ENCODE data around the gene ZNF439.
"Not testable (repeated sequence)": the region's sequence is repeated elsewhere in the genome, so short reads cannot be mapped to it uniquely, and the experiment has no call there.

Gene ZNF439

GRCh38 chr19:11872624-11873023 is 24.1 kb downstream of the ZNF439 start:
- DNase-seq (ENCODE audit: low read depth): no peak
- TF ChIP-seq, protein P1, sequence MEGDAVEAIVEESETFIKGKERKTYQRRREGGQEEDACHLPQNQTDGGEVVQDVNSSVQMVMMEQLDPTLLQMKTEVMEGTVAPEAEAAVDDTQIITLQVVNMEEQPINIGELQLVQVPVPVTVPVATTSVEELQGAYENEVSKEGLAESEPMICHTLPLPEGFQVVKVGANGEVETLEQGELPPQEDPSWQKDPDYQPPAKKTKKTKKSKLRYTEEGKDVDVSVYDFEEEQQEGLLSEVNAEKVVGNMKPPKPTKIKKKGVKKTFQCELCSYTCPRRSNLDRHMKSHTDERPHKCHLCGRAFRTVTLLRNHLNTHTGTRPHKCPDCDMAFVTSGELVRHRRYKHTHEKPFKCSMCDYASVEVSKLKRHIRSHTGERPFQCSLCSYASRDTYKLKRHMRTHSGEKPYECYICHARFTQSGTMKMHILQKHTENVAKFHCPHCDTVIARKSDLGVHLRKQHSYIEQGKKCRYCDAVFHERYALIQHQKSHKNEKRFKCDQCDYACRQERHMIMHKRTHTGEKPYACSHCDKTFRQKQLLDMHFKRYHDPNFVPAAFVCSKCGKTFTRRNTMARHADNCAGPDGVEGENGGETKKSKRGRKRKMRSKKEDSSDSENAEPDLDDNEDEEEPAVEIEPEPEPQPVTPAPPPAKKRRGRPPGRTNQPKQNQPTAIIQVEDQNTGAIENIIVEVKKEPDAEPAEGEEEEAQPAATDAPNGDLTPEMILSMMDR (conservative IDR thresholded peaks at IDR 0.05; ENCODE audit: low read depth, low read length): no peak
- H3K4me3 ChIP-seq (ENCODE audit: low read depth, low read length): no peak overlapping the region

GRCh38 chr19:11873762-11874161 is 25.2 kb downstream of the ZNF439 start:
- TF ChIP-seq, protein P1 (conservative IDR thresholded peaks at IDR 0.05; ENCODE audit: low read depth, low read length): no peak
- DNase-seq (ENCODE audit: low read depth): no peak
- no peak overlapping the region for H3K4me3 ChIP-seq (ENCODE audit: low read depth, low read length)

DNA sequence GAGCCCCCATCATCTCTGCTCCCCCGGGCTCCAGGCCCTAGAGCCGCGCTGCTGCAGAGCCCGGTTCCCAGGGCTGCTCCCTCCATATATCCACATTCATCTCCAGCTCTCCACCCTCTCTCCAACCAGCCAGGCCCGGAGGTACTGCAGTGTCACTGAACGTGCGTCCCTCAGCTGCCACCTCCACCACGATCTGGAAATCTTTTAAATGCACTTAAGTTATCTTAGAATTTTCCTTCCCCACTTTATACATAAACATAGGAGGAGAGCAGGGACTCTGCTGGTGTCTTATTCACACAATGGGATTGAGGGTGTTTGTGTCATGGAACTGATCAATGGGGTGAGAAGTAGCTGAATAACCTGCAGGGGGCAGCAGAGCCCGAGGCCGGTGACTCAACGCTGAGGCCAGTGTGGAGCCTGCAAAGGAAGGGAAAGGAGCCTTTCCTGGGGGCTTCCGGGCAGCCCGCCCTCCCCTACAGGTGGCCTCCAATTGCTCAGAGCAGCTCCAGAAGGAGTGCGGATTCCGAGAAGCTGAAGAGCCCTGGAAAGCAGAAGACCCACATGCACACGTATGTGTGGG is 31.3 kb downstream of the ZNF439 start:
- TF ChIP-seq, protein P1 (conservative IDR thresholded peaks at IDR 0.05; ENCODE audit: low read depth, low read length): peak; percentile 30
- H3K4me3 ChIP-seq (ENCODE audit: low read depth, low read length); DNase-seq (ENCODE audit: low read depth): not testable (repeated sequence)

- no peak overlapping the region for H3K4me3 ChIP-seq (ENCODE audit: low read depth, low read length)
- TF ChIP-seq, protein P1 (conservative IDR thresholded peaks at IDR 0.05; ENCODE audit: low read depth, low read length): no peak
- DNase-seq (ENCODE audit: low read depth): no peak
Observed at GRCh38 chr19:11880598-11880997, 32.1 kb downstream of the ZNF439 start.

DNA sequence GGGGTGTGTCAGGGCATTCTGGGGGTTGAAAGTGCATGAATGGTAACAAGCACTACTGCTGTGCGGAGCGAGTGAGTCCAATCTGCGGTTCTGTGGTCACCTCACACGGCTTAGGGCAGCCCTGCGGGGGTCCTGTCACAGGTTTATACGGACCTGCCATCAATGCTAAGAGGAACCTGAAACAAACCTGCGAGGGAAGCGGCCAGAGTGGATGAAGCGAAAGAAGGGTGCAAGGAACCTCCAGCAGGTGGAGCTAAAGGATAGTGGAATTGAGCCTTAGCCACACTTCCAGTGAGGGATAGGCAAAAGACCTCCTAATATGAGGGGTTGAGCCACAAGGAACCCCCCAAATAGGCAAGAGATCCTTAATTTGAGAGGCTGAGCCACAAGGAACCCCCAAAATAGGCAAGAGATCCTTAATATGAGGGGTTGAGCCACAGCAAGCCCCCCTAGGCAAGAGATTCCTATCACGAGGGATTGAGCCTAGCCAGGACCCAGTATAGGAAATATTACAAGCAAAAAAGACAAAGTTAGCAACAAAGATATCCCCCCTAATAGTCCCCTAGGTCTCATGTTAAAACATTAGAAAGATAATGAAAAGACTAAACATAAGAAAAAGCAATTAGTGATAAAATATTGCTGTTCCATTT is 32.8 kb downstream of the ZNF439 start:
- DNase-seq (ENCODE audit: low read depth): peak; percentile 73
- TF ChIP-seq, protein P1 (conservative IDR thresholded peaks at IDR 0.05; ENCODE audit: low read depth, low read length): peak; percentile 87
- no peak overlapping the region for H3K4me3 ChIP-seq (ENCODE audit: low read depth, low read length)

- TF ChIP-seq, protein P1 (conservative IDR thresholded peaks at IDR 0.05; ENCODE audit: low read depth, low read length): no peak
- H3K4me3 ChIP-seq (ENCODE audit: low read depth, low read length): no peak overlapping the region
- no peak for DNase-seq (ENCODE audit: low read depth)
Observed at GRCh38 chr19:11882606-11883005, 34.1 kb downstream of the ZNF439 start.

DNA sequence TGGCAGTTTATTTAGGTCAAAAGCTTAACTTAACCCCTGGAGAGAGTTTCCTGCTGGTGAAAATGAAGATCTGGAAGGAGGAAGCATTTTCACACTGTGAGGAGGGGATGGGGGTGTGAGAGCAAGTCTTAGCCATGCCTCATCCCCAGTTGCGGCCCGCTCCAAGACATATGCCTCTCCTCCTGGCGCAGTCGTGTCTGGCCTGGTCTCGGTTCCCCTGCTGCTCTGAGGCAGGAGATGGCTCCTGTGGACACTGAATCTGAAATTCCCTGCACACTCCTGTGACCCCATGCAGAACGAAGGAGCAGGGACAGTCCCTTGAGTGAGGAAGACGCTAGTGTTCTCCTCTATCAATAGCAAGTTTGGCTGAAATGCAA is 38.7 kb downstream of the ZNF439 start:
- DNase-seq (ENCODE audit: low read depth): peak; percentile 28
- TF ChIP-seq, protein P1 (conservative IDR thresholded peaks at IDR 0.05; ENCODE audit: low read depth, low read length): no peak
- peak overlapping the region; percentile 65 for H3K4me3 ChIP-seq (ENCODE audit: low read depth, low read length)
